Measurements from ENCODE around the gene MIOS. TPM values are rescaled to one million over a fixed set of nuclear protein-coding genes. Genes with fewer than 3 reads are reported as not detected.

Gene MIOS
- total RNA-seq, 1 experiment from 2014 or later = 65.4 TPM

DNA sequence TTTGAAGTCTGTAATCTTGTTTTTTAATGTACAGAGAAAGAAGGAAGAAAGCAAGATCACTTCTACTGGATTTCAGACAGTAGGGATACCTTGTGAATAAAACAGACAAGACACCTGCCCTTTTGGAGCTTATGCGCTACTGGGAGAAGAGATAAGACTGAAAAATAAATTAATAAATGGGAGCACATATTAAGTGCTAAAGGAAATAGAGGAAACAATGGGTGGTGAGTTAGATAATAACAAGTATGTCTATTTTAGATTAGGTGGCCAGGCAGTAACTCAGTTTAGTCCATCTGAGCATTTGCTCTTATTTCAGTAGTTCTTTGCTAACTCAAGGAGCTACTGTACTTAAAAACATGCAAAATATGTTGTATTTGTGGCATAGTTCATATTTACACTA, 15.9 kb downstream of the MIOS start:
- ChIA-PET CTCF (interaction anchor here (0.6 to 0.8 kb wide), 3 partner anchors 13 to 193 kb away, joined by 3 read pairs; partner anchors contain the start of gene MIOS), POLR2A (interaction anchor here (0.6 to 1.1 kb wide), 3 partner anchors 10 to 586 kb away, joined by 3 to 5 read pairs (median 3); no protein-coding TSS in a partner anchor)
- no peaks in the 10 kb centered on the region for H3K9me3 Mint-ChIP-seq (ENCODE audit: unreplicated experiment)
- TF ChIP-seq, protein P1, sequence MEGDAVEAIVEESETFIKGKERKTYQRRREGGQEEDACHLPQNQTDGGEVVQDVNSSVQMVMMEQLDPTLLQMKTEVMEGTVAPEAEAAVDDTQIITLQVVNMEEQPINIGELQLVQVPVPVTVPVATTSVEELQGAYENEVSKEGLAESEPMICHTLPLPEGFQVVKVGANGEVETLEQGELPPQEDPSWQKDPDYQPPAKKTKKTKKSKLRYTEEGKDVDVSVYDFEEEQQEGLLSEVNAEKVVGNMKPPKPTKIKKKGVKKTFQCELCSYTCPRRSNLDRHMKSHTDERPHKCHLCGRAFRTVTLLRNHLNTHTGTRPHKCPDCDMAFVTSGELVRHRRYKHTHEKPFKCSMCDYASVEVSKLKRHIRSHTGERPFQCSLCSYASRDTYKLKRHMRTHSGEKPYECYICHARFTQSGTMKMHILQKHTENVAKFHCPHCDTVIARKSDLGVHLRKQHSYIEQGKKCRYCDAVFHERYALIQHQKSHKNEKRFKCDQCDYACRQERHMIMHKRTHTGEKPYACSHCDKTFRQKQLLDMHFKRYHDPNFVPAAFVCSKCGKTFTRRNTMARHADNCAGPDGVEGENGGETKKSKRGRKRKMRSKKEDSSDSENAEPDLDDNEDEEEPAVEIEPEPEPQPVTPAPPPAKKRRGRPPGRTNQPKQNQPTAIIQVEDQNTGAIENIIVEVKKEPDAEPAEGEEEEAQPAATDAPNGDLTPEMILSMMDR (IDR thresholded peaks at IDR 0.05; ENCODE audit: unreplicated experiment) = no peak
- DNase-seq (ENCODE audit: unreplicated experiment) = no peak
- H3K36me3 Mint-ChIP-seq (ENCODE audit: insufficient read depth, unreplicated experiment) = peaks cover 41% of the 10 kb centered on the region
- intact Hi-C loops (cut with micrococcal nuclease) = no loop called here
- H3K27me3 Mint-ChIP-seq (ENCODE audit: insufficient read depth, unreplicated experiment) = no peaks in the 10 kb centered on the region
- BruUV-seq (replicated peaks) = no TSS peak
- H3K4me1 Mint-ChIP-seq (ENCODE audit: insufficient read depth, unreplicated experiment) = peaks cover 4% of the 10 kb centered on the region
- no peak overlapping the region for H3K4me3 Mint-ChIP-seq (ENCODE audit: unreplicated experiment)
- H3K27ac Mint-ChIP-seq (ENCODE audit: low read depth, unreplicated experiment) = no peak overlapping the region

- Mint-ChIP-seq H3K36me3 (ENCODE audit: insufficient read depth, unreplicated experiment) (peaks cover 43% of the 10 kb centered on the region), H3K9me3 (ENCODE audit: unreplicated experiment) (no peaks in the 10 kb centered on the region), H3K4me1 (ENCODE audit: insufficient read depth, unreplicated experiment) (peaks cover 4% of the 10 kb centered on the region), H3K27ac (ENCODE audit: low read depth, unreplicated experiment) (peak overlapping the region; percentile 16), H3K4me3 (ENCODE audit: unreplicated experiment) (no peak overlapping the region), H3K27me3 (ENCODE audit: insufficient read depth, unreplicated experiment) (no peaks in the 10 kb centered on the region)
- no peak for DNase-seq (ENCODE audit: unreplicated experiment)
- BruUV-seq (replicated peaks) = no TSS peak
- CTCF ChIA-PET = no interaction called here
- intact Hi-C loops (cut with micrococcal nuclease) = no loop called here
- POLR2A ChIA-PET = interaction anchor here (0.5 to 0.7 kb wide), 2 partner anchors 64 to 713 kb away, joined by 3 read pairs; no protein-coding TSS in a partner anchor
- TF ChIP-seq, protein P1 (IDR thresholded peaks at IDR 0.05; ENCODE audit: unreplicated experiment) = no peak
Observed at GRCh38 chr7:7583731-7584130, 17.0 kb downstream of the MIOS start.

DNA sequence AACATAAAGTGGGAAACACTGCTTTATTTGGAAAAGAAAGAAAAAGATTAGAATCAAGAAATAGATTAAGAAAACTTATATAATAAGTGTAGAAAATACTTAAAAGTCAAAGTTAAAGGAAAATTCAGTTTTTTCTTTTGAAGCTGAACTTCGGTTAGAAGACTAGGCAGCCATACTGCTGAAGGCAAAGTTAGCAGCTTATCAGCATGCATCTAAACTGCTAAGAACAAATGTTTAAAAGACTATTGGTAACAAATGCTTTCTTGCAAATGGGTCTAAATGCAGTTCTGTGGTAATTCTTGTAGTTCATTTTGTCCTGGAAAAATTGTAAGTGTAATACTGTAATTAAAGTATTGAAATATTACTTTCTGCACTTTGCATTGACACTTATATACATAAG, 18.0 kb downstream of the MIOS start:
- CTCF ChIA-PET = interaction anchor here (2.2 kb wide), 1 partner anchor 11 kb away, joined by 8 read pairs; no protein-coding TSS in a partner anchor
- intact Hi-C loops (cut with micrococcal nuclease) = no loop called here
- no TSS peak for BruUV-seq (replicated peaks)

DNA sequence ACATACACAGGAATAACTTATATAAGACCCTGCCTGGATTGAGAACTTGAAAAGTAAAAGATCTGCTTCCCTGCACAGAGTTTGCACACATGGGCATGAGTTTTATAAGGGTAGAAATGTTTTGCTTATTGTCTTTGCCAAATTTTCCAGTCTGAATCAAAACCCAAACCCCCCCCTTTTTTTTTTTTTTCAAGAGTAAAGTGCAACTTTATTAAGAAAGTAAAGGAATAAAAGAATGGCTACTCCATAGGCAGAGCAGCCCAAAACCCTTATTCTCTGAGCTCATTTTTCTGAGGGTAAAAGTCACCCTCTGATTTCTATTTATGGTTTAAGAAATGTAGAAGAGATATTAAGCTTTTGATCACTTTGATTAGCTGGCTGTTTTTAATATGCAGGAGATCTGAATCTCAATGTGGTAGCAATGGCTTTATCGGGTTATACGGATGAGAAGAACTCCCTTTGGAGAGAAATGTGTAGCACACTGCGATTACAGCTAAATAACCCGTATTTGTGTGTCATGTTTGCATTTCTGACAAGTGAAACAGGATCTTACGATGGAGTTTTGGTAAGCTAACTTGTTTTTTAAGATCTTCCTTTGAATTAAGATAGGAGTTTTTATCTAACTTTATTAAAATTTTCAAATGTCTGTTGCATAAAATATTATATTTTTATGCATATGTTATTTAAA, 18.7 kb downstream of the MIOS start:
- H3K36me3 Mint-ChIP-seq (ENCODE audit: insufficient read depth, unreplicated experiment) = peaks cover 55% of the 10 kb centered on the region
- H3K27me3 Mint-ChIP-seq (ENCODE audit: insufficient read depth, unreplicated experiment) = no peaks in the 10 kb centered on the region
- peaks cover 9% of the 10 kb centered on the region for H3K4me1 Mint-ChIP-seq (ENCODE audit: insufficient read depth, unreplicated experiment)
- DNase-seq (ENCODE audit: unreplicated experiment) = no peak
- H3K4me3 Mint-ChIP-seq (ENCODE audit: unreplicated experiment) = no peak overlapping the region
- no TSS peak for BruUV-seq (replicated peaks)
- no peak overlapping the region for H3K27ac Mint-ChIP-seq (ENCODE audit: low read depth, unreplicated experiment)
- CTCF ChIA-PET = interaction anchor here (0.6 to 2.2 kb wide), 5 partner anchors 9 to 647 kb away, joined by 3 to 8 read pairs (median 4); no protein-coding TSS in a partner anchor
- no peaks in the 10 kb centered on the region for H3K9me3 Mint-ChIP-seq (ENCODE audit: unreplicated experiment)
- intact Hi-C loops (cut with micrococcal nuclease) = no loop called here
- POLR2A ChIA-PET = interaction anchor here (0.7 to 2.3 kb wide), 5 partner anchors 10 to 21 kb away, joined by 3 to 8 read pairs (median 6); no protein-coding TSS in a partner anchor
- TF ChIP-seq, protein P1 (IDR thresholded peaks at IDR 0.05; ENCODE audit: unreplicated experiment) = no peak

More for the DNA sequence above, 18.0 kb downstream of the MIOS start:
- DNase-seq (ENCODE audit: unreplicated experiment) = no peak
- TF ChIP-seq, protein P1 (IDR thresholded peaks at IDR 0.05; ENCODE audit: unreplicated experiment) = no peak
- Mint-ChIP-seq H3K36me3 (ENCODE audit: insufficient read depth, unreplicated experiment) (peaks cover 52% of the 10 kb centered on the region), H3K9me3 (ENCODE audit: unreplicated experiment) (no peaks in the 10 kb centered on the region), H3K27ac (ENCODE audit: low read depth, unreplicated experiment) (no peak overlapping the region), H3K4me3 (ENCODE audit: unreplicated experiment) (no peak overlapping the region), H3K27me3 (ENCODE audit: insufficient read depth, unreplicated experiment) (no peaks in the 10 kb centered on the region), H3K4me1 (ENCODE audit: insufficient read depth, unreplicated experiment) (peaks cover 3% of the 10 kb centered on the region)
- POLR2A ChIA-PET = interaction anchor here (1.1 to 1.7 kb wide), 2 partner anchors 11 to 17 kb away, joined by 6 to 8 read pairs; no protein-coding TSS in a partner anchor

All from MCF 10A (cell line).